Activated CD4-positive, alpha-beta T cell treated with anti-CD3 and anti-CD28 coated beads, Interleukin-2, amount 50 U/mL, for 4 hours (primary cell): Measurements from ENCODE around the gene SORCS2.

ENCODE experiments used
- DNase-seq, 2 experiments: peaks; one replicate each; pipeline ENCODE4 v3.0.0-alpha.2; 2020

SORCS2 gene

GRCh38 chr4:7224878-7225533, 32.7 kb downstream of the SORCS2 start:
- no peak for DNase-seq

GRCh38 chr4:7226439-7226838, 34.1 kb downstream of the SORCS2 start:
- DNase-seq = no peak

- no peak for DNase-seq
These were observed 34.7 kb downstream of the SORCS2 start for GRCh38 chr4:7227008-7227407.

GRCh38 chr4:7228734-7229133, 36.4 kb downstream of the SORCS2 start:
- DNase-seq = no peak

GRCh38 chr4:7232061-7232650, 39.8 kb downstream of the SORCS2 start:
- DNase-seq = no peak

GRCh38 chr4:7233006-7233580, 40.8 kb downstream of the SORCS2 start:
- DNase-seq = no peak

- DNase-seq = no peak
These were observed 41.3 kb downstream of the SORCS2 start for GRCh38 chr4:7233601-7234000.

GRCh38 chr4:7234355-7235029, 42.2 kb downstream of the SORCS2 start:
- DNase-seq = no peak

- DNase-seq = no peak
These were observed 42.7 kb downstream of the SORCS2 start for GRCh38 chr4:7235030-7235380.

GRCh38 chr4:7236847-7237246, 44.5 kb downstream of the SORCS2 start:
- DNase-seq = no peak

GRCh38 chr4:7237873-7238272, 45.5 kb downstream of the SORCS2 start:
- DNase-seq = no peak

GRCh38 chr4:7238300-7238960, 46.1 kb downstream of the SORCS2 start:
- no peak for DNase-seq

GRCh38 chr4:7239101-7239820, 46.9 kb downstream of the SORCS2 start:
- DNase-seq = no peak

GRCh38 chr4:7239844-7240243, 47.5 kb downstream of the SORCS2 start:
- DNase-seq = no peak

GRCh38 chr4:7240306-7240705, 48.0 kb downstream of the SORCS2 start:
- no peak for DNase-seq

GRCh38 chr4:7241597-7242125, 49.3 kb downstream of the SORCS2 start:
- DNase-seq = no peak

GRCh38 chr4:7242766-7243165, 50.4 kb downstream of the SORCS2 start:
- DNase-seq = no peak

GRCh38 chr4:7243609-7244330, 51.4 kb downstream of the SORCS2 start:
- DNase-seq = no peak

- DNase-seq = no peak
These were observed 52.0 kb downstream of the SORCS2 start for GRCh38 chr4:7244331-7244665.

- no peak for DNase-seq
These were observed 52.5 kb downstream of the SORCS2 start for GRCh38 chr4:7244751-7245320.

- no peak for DNase-seq
These were observed 55.2 kb downstream of the SORCS2 start for GRCh38 chr4:7247521-7247920.

GRCh38 chr4:7247946-7248345, 55.6 kb downstream of the SORCS2 start:
- DNase-seq = no peak
